Kidney (tissue), 14 donors: ENCODE data around the gene XYLT1. TPM values are rescaled to one million over a fixed set of nuclear protein-coding genes. Genes with fewer than 3 reads are reported as not detected.

Experiments used
- DNase-seq, 5 donors: peaks; one replicate each; pipeline ENCODE4 v3.0.0-alpha.2; 2013 to 2020
- FAIRE-seq: peaks from 2 replicates; lab custom pipeline; 2012; peaks lifted over from hg19 to GRCh38; lab: Jason Lieb, UNC
- H3K27ac ChIP-seq, 2 donors: one replicate each; pipeline ENCODE4 v1.7.0; 2013; ENCODE audit warnings: low read depth in 2 of 2, low read length in 2 of 2, inconsistent platforms in 1 of 2
- H3K27me3 ChIP-seq: one replicate; pipeline ENCODE4 v1.7.1; 2013; ENCODE audit warnings: low read length, inconsistent platforms; ENCODE audit not compliant: control insufficient read depth, insufficient read depth
- H3K36me3 ChIP-seq, 3 donors: one replicate each; pipeline versions ENCODE4 v1.7.0 to v1.7.1; 2013; ENCODE audit warnings: low read length in 3 of 3, control low read depth in 1 of 3, inconsistent platforms in 1 of 3; ENCODE audit not compliant: insufficient read depth in 3 of 3, control insufficient read depth in 2 of 3
- H3K4me1 ChIP-seq, 3 donors: one replicate each; pipeline versions ENCODE4 v1.7.0 to v1.7.1; 2013; ENCODE audit warnings: low read length in 3 of 3, inconsistent platforms in 1 of 3, low read depth in 1 of 3; ENCODE audit not compliant: control insufficient read depth in 2 of 3, insufficient read depth in 2 of 3
- H3K4me3 ChIP-seq, 3 donors: one replicate each; pipeline versions ENCODE4 v1.7.0 to v1.8.1; 2013; ENCODE audit warnings: low read length in 3 of 3, control low read depth in 1 of 3, inconsistent platforms in 1 of 3
- H3K9ac ChIP-seq, 3 donors: one replicate each; pipeline versions ENCODE4 v1.7.0 to v1.7.1; 2013; ENCODE audit warnings: low read length in 3 of 3, control low read depth in 1 of 3, inconsistent platforms in 1 of 3
- H3K9me3 ChIP-seq, 3 donors: one replicate each; pipeline versions ENCODE4 v1.7.0 to v1.7.1; 2013; ENCODE audit warnings: low read length in 3 of 3, control low read depth in 1 of 3, inconsistent platforms in 1 of 3; ENCODE audit not compliant: control insufficient read depth in 2 of 3, insufficient read depth in 1 of 3
- intact Hi-C: fragments of 100-400 bp; cut with DNase I; formaldehyde crosslinking; loops from one replicate; pipeline ENCODE4 v1.11.1; 2022
- polyA plus RNA-seq: library from polyadenylated mRNA; stranded (reverse); fragments of 350-450 nt; fragmentation: Illumina TruSeq; extraction: RNeasy Lipid Tissue Mini Kit (QIAGEN cat#74804); gene quantifications from one replicate; pipeline ENCODE4 v1.2.3, GENCODE V29; 2014; ENCODE audit warnings: low read depth, low replicate concordance; ENCODE audit not compliant: insufficient read depth
- total RNA-seq: library from RNA; stranded (reverse); fragmentation: NEBNext Ultra II Directional; extraction: Animal tissue kit (Norgen Biotek cat#: 25700); gene quantifications from one replicate; pipeline ENCODE4 v1.2.1, GENCODE V29; 2021
- TF ChIP-seq, protein P1 (sequence below): IDR thresholded peaks from 3 replicates; pipeline ENCODE4 v1.5.1; 2012; ENCODE audit warnings: mild to moderate bottlenecking, moderate library complexity, borderline replicate concordance; ENCODE audit not compliant: insufficient read depth; ENCODE audit errors: extremely low read depth
- donor health status: control.
- donor health status: control.
- donor health status: control.
- donor health status: control.
- donor health status: control.
- donor health status: DM: yes; HTN: yes; CAD: no.
- donor health status: Normal renal cell carcinoma (clear cell type).

XYLT1 gene
- total and polyA plus RNA-seq, 2 donors from 2014 or later = 0.52 to 7.6 TPM

DNA sequence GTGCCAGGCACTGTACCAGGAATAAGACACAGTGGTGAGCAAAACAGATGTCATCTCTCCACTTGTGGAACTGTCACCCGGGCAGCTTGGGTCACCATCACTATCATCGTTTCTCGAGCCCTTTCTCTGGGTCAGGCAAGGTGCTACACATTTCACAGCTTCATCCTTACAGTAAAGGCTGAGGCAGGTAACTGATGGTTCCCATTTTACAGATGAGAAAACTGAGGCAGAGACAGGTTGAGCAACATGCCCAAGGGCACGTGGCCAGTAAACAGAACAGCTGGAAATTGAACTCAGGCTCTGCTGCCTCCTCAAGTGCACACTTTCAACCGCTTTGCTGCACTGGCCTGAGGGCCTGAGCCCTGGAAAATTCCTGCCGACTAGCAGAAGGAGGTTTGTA is 294.6 kb downstream of the XYLT1 start:
- intact Hi-C loops = no loop called here
- H3K27ac ChIP-seq = no peak overlapping the region
- TF ChIP-seq, protein P1, sequence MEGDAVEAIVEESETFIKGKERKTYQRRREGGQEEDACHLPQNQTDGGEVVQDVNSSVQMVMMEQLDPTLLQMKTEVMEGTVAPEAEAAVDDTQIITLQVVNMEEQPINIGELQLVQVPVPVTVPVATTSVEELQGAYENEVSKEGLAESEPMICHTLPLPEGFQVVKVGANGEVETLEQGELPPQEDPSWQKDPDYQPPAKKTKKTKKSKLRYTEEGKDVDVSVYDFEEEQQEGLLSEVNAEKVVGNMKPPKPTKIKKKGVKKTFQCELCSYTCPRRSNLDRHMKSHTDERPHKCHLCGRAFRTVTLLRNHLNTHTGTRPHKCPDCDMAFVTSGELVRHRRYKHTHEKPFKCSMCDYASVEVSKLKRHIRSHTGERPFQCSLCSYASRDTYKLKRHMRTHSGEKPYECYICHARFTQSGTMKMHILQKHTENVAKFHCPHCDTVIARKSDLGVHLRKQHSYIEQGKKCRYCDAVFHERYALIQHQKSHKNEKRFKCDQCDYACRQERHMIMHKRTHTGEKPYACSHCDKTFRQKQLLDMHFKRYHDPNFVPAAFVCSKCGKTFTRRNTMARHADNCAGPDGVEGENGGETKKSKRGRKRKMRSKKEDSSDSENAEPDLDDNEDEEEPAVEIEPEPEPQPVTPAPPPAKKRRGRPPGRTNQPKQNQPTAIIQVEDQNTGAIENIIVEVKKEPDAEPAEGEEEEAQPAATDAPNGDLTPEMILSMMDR = no peak
- no peak overlapping the region for H3K4me3 ChIP-seq
- H3K4me1 ChIP-seq = no peaks in the 10 kb centered on the region
- no peak for FAIRE-seq
- no peaks in the 10 kb centered on the region for H3K36me3 ChIP-seq
- H3K9ac ChIP-seq = no peak overlapping the region
- no peak for DNase-seq
- no peaks in the 10 kb centered on the region for H3K9me3 ChIP-seq
- no peaks in the 10 kb centered on the region for H3K27me3 ChIP-seq

DNA sequence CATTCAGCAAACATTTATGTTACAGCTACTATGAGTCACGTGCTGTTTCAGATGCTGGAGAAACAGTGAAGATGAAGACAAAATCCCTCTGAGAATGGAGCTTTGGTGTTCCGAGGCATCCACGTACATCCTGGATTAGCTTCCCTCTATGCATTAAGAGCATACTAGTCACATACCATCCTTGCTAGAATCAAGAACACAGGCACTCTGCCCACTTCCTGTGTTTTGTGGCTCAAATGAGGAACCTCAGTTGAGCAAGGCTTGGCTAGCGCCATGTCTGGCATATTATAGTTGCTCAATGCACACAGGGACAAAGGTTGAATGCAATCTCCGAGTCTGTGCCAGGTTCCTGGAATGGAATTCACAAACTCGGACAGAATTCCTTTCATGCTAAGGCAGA is 297.5 kb downstream of the XYLT1 start:
- FAIRE-seq = no peak
- Histone ChIP-seq H3K4me3 (no peak overlapping the region), H3K4me1 (no peaks in the 10 kb centered on the region), H3K9ac (no peak overlapping the region), H3K36me3 (no peaks in the 10 kb centered on the region), H3K9me3 (no peaks in the 10 kb centered on the region), H3K27ac (no peak overlapping the region), H3K27me3 (no peaks in the 10 kb centered on the region)
- DNase-seq = peak in 1 of 5 donors; percentile 5
- intact Hi-C loops = no loop called here
- TF ChIP-seq, protein P1 = no peak

DNA sequence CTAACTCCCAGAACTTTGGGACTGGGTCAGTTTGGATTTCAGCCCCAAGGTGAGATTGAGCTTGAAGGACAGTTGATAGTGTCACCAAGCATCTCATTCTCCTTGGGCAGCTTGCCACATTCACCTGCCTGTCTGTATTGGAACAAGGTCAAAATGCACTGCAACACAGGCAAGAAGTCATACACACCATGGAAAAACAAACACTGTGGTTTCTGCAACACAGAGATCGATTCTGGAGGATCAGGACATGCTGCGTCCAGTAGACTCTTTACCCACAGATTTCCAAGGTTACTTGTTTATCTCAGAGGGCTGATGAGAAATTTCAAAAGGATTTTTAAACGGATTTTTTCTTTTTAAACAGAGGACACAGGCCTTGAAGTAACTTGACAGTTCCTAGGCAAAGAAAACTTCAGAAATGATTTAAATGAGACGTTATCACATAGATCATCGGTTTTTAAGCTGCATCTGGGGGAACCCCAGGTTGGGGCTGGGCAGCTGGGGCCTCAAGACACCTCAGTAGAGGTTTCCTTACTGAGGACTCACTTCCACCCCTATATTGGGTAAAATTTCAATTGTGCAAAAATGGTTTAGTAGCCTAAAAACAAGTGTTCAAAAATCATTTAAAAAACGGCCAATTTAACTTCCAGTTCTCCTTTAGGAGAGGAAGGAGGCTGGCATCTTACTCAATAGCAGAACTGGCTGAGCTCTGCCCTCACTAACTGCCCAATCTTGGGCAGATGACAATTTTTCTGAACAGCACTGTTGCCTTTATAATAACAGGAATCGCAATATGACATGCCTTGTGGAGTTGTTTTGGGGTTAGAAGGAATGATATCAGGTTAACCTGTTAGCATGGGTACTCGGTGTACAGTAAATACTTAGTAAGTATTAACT is 299.3 kb downstream of the XYLT1 start:
- no peak for FAIRE-seq
- TF ChIP-seq, protein P1 = no peak
- Histone ChIP-seq H3K9ac (no peak overlapping the region), H3K27ac (no peak overlapping the region), H3K4me3 (no peak overlapping the region), H3K36me3 (no peaks in the 10 kb centered on the region), H3K4me1 (no peaks in the 10 kb centered on the region), H3K27me3 (no peaks in the 10 kb centered on the region), H3K9me3 (no peaks in the 10 kb centered on the region)
- no peak for DNase-seq
- intact Hi-C loops = no loop called here
